HUDEP-2 (cell line): ENCODE results near the gene CDK5.

ENCODE experiments used
- DNase-seq, 76 experiments: peaks; one replicate each; lab custom pipeline; 2025; ENCODE audit not compliant: unreplicated experiment in 76 of 76; lab: John Stamatoyannopoulos, UW

Gene CDK5

GRCh38 chr7:151006590-151007300, 51.0 kb downstream of the CDK5 start:
- DNase-seq = no peak

GRCh38 chr7:151005566-151005965, 52.1 kb downstream of the CDK5 start:
- DNase-seq = no peak
